GM12801 (cell line): ENCODE data around the gene TNS2.

ENCODE experiments used
- TF ChIP-seq, protein P1 (sequence below): IDR thresholded peaks from one replicate; pipeline ENCODE4 v1.5.1; 2011; ENCODE audit warnings: control low read depth; ENCODE audit not compliant: insufficient read length; ENCODE audit errors: extremely low read depth

The TNS2 gene, protein sequence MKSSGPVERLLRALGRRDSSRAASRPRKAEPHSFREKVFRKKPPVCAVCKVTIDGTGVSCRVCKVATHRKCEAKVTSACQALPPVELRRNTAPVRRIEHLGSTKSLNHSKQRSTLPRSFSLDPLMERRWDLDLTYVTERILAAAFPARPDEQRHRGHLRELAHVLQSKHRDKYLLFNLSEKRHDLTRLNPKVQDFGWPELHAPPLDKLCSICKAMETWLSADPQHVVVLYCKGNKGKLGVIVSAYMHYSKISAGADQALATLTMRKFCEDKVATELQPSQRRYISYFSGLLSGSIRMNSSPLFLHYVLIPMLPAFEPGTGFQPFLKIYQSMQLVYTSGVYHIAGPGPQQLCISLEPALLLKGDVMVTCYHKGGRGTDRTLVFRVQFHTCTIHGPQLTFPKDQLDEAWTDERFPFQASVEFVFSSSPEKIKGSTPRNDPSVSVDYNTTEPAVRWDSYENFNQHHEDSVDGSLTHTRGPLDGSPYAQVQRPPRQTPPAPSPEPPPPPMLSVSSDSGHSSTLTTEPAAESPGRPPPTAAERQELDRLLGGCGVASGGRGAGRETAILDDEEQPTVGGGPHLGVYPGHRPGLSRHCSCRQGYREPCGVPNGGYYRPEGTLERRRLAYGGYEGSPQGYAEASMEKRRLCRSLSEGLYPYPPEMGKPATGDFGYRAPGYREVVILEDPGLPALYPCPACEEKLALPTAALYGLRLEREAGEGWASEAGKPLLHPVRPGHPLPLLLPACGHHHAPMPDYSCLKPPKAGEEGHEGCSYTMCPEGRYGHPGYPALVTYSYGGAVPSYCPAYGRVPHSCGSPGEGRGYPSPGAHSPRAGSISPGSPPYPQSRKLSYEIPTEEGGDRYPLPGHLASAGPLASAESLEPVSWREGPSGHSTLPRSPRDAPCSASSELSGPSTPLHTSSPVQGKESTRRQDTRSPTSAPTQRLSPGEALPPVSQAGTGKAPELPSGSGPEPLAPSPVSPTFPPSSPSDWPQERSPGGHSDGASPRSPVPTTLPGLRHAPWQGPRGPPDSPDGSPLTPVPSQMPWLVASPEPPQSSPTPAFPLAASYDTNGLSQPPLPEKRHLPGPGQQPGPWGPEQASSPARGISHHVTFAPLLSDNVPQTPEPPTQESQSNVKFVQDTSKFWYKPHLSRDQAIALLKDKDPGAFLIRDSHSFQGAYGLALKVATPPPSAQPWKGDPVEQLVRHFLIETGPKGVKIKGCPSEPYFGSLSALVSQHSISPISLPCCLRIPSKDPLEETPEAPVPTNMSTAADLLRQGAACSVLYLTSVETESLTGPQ (N-terminal part only)

DNA sequence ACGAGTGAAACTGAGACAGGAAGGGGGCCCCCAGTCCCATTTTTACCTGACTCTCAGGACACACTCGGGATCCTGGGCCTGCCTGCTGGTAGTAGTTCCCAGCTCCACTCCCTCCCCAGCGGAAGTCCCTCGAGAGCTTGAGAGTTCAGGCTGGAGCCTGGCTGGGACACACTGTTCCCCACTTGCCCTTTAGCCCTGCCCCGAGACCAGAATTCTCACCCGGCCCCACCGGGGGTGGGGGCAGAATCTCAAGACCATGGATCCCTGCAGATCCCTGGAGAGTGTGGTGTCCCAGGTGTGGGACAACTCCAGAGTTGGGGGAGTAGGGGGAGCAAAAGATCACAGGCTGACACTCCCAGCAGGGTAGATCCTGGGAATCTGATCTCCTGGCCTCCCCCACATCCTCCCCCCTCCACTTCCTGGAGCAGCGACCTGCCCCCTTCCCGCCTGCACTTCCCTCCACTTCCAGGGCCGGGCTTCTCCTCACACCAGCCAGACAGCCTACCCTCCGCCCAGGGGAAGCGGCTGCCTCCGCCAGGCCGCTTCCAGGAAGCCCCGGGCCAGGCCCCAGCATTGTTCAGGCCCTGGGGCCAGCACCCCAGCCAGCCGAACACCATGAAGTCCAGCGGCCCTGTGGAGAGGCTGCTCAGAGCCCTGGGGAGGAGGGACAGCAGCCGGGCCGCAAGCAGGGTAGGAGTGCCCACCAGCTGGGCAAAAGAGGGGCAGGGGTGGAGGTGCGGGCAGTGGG is at the start of gene TNS2:
TNS2 (plus strand) TSS at position 495 of the 748 bp plus-strand sequence; CDS start at position 616, 121 bp downstream.
- TF ChIP-seq, protein P1, sequence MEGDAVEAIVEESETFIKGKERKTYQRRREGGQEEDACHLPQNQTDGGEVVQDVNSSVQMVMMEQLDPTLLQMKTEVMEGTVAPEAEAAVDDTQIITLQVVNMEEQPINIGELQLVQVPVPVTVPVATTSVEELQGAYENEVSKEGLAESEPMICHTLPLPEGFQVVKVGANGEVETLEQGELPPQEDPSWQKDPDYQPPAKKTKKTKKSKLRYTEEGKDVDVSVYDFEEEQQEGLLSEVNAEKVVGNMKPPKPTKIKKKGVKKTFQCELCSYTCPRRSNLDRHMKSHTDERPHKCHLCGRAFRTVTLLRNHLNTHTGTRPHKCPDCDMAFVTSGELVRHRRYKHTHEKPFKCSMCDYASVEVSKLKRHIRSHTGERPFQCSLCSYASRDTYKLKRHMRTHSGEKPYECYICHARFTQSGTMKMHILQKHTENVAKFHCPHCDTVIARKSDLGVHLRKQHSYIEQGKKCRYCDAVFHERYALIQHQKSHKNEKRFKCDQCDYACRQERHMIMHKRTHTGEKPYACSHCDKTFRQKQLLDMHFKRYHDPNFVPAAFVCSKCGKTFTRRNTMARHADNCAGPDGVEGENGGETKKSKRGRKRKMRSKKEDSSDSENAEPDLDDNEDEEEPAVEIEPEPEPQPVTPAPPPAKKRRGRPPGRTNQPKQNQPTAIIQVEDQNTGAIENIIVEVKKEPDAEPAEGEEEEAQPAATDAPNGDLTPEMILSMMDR = no peak

DNA sequence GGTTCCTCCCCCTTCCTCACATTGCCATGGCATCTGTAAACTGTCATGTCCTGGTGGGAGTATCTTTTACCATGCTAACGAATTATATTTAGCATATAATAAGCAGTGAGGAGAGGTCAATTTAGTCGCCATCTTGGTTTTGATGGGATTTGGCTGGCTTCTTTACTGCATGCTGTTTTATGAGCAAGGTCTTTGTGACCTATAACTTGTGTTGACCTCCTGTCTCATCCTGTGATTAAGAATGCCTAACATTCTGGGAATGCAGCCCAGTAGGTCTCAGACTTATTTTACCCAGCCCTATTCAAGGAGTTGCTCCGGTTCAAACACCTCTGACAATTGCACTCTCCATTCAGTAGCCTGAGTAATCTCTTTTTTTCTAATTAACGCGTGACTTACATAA is 45.7 kb upstream of the TNS2 start:
- TF ChIP-seq, protein P1 = no peak

DNA sequence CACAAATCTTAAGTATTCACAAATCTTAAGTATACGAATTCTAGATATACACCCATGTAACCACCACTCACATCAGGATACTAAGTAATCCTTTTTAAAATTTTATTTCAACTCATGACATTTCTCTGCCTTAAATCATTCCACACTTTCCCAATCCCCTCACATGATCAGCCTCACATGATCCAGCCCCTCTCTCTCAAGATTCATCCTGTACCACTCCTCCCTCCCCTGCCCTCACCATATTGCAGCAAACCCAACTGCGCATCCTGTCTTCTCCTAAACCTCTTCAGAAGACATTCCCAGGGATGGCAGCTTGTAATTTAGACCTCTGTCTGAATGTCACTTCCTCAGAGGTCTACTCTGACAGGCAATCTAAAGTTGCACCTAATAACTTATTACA is 45.3 kb upstream of the TNS2 start:
- TF ChIP-seq, protein P1 = no peak

DNA sequence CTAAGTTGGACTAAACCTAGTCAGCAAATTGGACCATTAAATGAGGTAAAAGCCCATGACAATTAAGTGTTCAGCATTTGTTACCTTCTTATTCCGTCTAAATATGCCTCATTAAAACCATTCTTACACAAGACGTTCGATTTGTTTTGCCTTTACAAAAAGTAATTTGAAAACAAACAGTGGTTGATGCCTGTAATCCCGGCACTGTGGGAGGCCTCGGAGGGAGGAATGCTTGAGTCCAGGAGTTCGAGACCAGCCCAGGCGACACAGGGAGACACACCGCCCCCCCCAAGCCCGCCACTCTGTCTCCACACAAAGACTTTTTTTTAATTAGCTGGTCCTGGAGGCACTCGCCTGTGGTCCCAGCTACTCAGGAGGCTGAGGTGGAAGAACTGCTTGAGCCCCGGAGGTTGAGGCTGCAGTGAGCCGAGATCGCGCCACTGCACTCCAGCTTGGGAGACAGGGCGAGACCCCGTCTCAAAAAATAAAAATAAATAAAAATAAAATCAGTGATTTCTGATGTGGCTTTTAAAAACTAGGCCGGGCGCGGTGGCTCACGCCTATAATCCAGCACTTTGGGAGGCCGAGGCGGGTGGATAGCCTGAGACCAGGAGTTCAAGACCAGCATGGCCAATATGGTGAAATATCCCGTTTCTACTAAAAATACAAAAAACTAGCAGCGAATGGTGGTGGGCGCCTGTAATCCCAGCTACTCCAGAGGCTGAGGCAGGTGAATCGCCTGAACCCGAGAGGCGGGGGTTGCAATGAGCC is 44.5 kb upstream of the TNS2 start:
- TF ChIP-seq, protein P1 = no peak

DNA sequence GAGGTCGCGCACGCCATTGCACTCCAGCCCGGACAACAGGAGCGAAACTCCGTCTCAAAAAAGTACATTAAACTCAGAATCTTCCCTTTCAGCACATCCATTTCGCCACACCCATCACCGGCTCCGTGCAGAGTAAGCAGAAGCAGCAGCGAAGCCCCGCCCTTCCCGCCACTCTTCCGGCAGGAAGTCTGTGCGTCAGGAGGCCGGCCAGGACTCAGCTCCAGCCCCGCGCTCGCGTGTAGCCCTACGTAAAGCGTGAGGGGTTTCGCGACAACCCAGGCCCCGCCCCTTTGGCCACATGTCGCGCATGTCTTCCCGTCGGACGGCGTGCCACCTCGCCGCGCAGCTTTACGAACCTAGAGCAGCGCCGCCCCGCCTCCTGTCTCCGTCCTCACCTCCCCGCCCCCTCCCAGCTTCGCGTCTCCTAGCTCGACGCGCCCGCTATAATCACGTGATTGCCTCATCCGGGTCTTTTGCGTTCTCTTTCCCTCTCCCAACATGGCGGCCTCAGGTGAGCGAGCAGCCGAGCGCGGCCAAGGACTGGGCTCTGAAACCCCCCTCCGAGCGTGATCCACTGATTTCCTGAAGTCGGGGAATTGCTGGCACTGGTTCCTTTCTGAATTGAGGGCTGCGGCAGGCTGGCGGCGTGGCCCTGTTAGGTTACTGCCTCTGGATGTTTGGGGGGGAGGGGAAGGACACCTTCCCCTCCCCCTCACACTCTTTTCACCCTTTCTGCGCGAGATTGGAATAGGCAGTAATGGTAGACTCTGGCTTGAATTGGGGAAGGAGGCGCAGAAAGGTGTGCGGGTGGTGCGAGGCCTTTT is 43.7 kb upstream of the TNS2 start, which contains the start of gene EIF4B:
EIF4B (plus strand) TSS at position 471 of the 824 bp plus-strand sequence; CDS start at position 499, 28 bp downstream.
- TF ChIP-seq, protein P1 = no peak

DNA sequence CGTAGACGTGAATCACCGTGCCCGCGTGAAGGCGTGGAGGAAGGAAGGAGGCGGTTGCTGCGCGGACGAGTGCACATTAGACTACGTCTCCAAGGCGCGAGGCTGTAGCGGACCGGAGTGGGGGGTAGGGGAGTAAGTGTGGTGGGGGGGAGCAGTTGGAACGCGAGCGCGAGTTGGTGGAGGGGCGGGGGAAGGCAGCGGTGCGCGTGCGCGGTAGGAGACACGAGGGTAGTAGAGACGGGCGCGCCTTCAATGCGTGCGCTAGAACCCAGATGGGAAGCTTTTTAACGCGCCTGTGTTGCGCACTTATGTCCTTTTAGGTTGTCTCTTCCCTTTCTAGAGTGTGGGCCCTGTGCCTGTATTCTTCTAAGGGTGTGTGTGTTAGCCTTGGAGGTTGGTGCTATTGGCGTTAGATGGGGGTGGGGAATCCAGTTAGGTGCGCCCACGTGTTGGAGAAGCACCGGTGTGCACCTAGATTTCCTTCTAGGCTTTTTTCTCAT is 43.0 kb upstream of the TNS2 start:
- TF ChIP-seq, protein P1 = no peak
